SK-N-MC (cell line): ENCODE data around the gene NOP14.

Experiments
- DNase-seq: peaks from one replicate; pipeline ENCODE4 v3.0.0-alpha.2; 2011; ENCODE audit warnings: low read depth, low spot score
- H3K27ac ChIP-seq: fragments of 200-600 bp; sonication (generic); 2 replicates; pipeline ENCODE4 v1.5.1; 2016; ENCODE audit warnings: mixed run types
- H3K36me3 ChIP-seq: fragments of 200-600 bp; sonication (generic); 2 replicates; pipeline ENCODE4 v1.6.1; 2017; ENCODE audit warnings: antibody characterized with exemption, low read length, mixed read lengths; ENCODE audit not compliant: insufficient read depth
- H3K4me3 ChIP-seq: fragments of 200-600 bp; sonication (generic); 2 replicates; pipeline ENCODE4 v1.5.1; 2016
- H3K9ac ChIP-seq: fragments of 200-600 bp; sonication (generic); 2 replicates; pipeline ENCODE4 v1.8.0; 2017; ENCODE audit warnings: mixed run types, mixed read lengths; ENCODE audit not compliant: insufficient read length
- H3K9me3 ChIP-seq: fragments of 200-600 bp; sonication (generic); 2 replicates; pipeline ENCODE4 v1.6.1; 2017; ENCODE audit warnings: low read depth, mild to moderate bottlenecking, antibody characterized with exemption, low read length, moderate library complexity, mixed read lengths
- EZH2 ChIP-seq: fragments of 200-600 bp; sonication (generic); IDR thresholded peaks from one replicate; pipeline ENCODE4 v1.6.1; 2017; ENCODE audit warnings: antibody characterized with exemption
- FOXP2 ChIP-seq: optimal IDR thresholded peaks from 2 replicates; pipeline ENCODE3; 2011; ENCODE audit warnings: mild to moderate bottlenecking, moderate library complexity; ENCODE audit not compliant: insufficient read depth; ENCODE audit errors: extremely low read length, control extremely low read depth
- POLR2AphosphoS5 ChIP-seq: IDR thresholded peaks from 2 replicates; pipeline ENCODE4 v1.6.1; 2012; ENCODE audit warnings: mild to moderate bottlenecking, low read depth, low read length, borderline replicate concordance

Gene NOP14

GRCh38 chr4:2915789-2916188 is 47.4 kb downstream of the NOP14 start:
- no peak overlapping the region for H3K27ac ChIP-seq
- H3K36me3 ChIP-seq, result peaks cover 31% of the 10 kb centered on the region
- H3K4me3 ChIP-seq, result no peak overlapping the region
- TF ChIP-seq FOXP2 (no peak), EZH2 (no peak), POLR2AphosphoS5 (no peak)
- no peak overlapping the region for H3K9ac ChIP-seq
- no peak for DNase-seq
- H3K9me3 ChIP-seq, result no peaks in the 10 kb centered on the region

- TF ChIP-seq FOXP2 (no peak), POLR2AphosphoS5 (no peak), EZH2 (no peak)
- Histone ChIP-seq H3K36me3 (peaks cover 35% of the 10 kb centered on the region), H3K9me3 (no peaks in the 10 kb centered on the region), H3K4me3 (no peak overlapping the region), H3K9ac (no peak overlapping the region), H3K27ac (no peak overlapping the region)
- no peak for DNase-seq
These were observed 48.7 kb downstream of the NOP14 start for GRCh38 chr4:2914256-2915126.

DNA sequence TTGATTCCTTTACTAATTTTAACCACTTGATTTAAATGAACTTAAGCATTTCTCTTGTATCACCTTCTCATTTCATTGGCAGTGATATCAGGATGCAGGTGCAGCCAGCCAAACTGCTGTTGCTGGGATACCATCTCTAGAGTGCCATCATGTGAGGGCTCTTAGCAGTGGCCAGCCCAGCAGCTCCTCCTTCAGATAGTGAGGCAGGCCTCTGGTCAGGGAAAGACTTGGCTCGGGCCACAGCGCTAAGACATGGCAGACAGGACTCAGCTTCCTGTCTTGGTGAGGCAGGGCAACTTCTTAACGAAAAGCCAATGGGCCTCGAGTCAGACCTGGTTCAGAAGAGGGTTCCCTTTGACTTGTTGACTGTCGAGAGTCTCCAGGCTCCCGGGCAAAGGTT is 50.0 kb downstream of the NOP14 start:
- no peak for DNase-seq
- H3K36me3 ChIP-seq, result peaks cover 44% of the 10 kb centered on the region
- no peaks in the 10 kb centered on the region for H3K9me3 ChIP-seq
- H3K9ac ChIP-seq, result no peak overlapping the region
- no peak overlapping the region for H3K4me3 ChIP-seq
- TF ChIP-seq EZH2 (no peak), FOXP2 (no peak), POLR2AphosphoS5 (no peak)
- H3K27ac ChIP-seq, result no peak overlapping the region

GRCh38 chr4:2911868-2912267 is 51.3 kb downstream of the NOP14 start:
- H3K36me3 ChIP-seq, result peaks cover 52% of the 10 kb centered on the region
- TF ChIP-seq FOXP2, result no peak
- no peak for TF ChIP-seq EZH2
- TF ChIP-seq POLR2AphosphoS5, result no peak
- H3K27ac ChIP-seq, result no peak overlapping the region
- H3K9ac ChIP-seq, result no peak overlapping the region
- no peak for DNase-seq
- H3K9me3 ChIP-seq, result no peaks in the 10 kb centered on the region
- no peak overlapping the region for H3K4me3 ChIP-seq

DNA sequence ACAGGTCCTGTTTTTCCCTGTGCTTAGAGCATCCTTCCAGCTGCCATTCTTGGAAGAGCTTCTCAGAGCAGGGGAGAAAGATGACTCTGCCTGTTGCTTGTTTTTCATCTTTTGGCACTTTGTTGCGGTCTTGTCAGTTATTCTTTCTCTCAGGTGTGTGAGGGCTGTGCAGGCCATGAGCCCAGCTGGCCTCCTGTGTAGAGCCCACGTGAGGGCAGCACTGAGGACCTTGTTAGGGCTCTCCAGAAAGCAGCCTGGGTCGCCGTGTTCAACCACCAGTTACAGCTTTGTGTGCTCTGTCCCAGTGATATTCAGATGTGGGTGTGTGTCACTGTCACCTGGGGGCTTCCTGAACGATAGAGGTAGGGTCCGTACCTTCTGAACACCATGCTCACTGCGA is 52.8 kb downstream of the NOP14 start:
- no peak for TF ChIP-seq POLR2AphosphoS5
- no peak for TF ChIP-seq FOXP2
- TF ChIP-seq EZH2, result no peak
- no peak overlapping the region for H3K27ac ChIP-seq
- peaks cover 49% of the 10 kb centered on the region for H3K36me3 ChIP-seq
- H3K9ac ChIP-seq, result no peak overlapping the region
- H3K4me3 ChIP-seq, result no peak overlapping the region
- no peaks in the 10 kb centered on the region for H3K9me3 ChIP-seq
- DNase-seq, result no peak

- TF ChIP-seq EZH2, result no peak
- no peak for TF ChIP-seq POLR2AphosphoS5
- TF ChIP-seq FOXP2, result no peak
- peaks cover 51% of the 10 kb centered on the region for H3K36me3 ChIP-seq
- H3K27ac ChIP-seq, result no peak overlapping the region
- no peak overlapping the region for H3K9ac ChIP-seq
- no peaks in the 10 kb centered on the region for H3K9me3 ChIP-seq
- H3K4me3 ChIP-seq, result no peak overlapping the region
- no peak for DNase-seq
These were observed 53.6 kb downstream of the NOP14 start for GRCh38 chr4:2909583-2909982.

- no peaks in the 10 kb centered on the region for H3K9me3 ChIP-seq
These were observed 54.5 kb downstream of the NOP14 start for GRCh38 chr4:2908686-2909085.

GRCh38 chr4:2907706-2908293 is 55.4 kb downstream of the NOP14 start:
- no peak for DNase-seq
- peaks cover 63% of the 10 kb centered on the region for H3K36me3 ChIP-seq
- no peak overlapping the region for H3K9ac ChIP-seq
- TF ChIP-seq FOXP2 (no peak), EZH2 (no peak), POLR2AphosphoS5 (no peak)
- H3K27ac ChIP-seq, result no peak overlapping the region
- no peak overlapping the region for H3K4me3 ChIP-seq
- no peaks in the 10 kb centered on the region for H3K9me3 ChIP-seq

More at GRCh38 chr4:2908686-2909085, 54.5 kb downstream of the NOP14 start:
- Histone ChIP-seq H3K27ac (no peak overlapping the region), H3K4me3 (no peak overlapping the region), H3K36me3 (peaks cover 59% of the 10 kb centered on the region), H3K9ac (no peak overlapping the region)
- TF ChIP-seq EZH2, result no peak
- TF ChIP-seq POLR2AphosphoS5, result no peak
- TF ChIP-seq FOXP2, result no peak
- no peak for DNase-seq

GRCh38 chr4:2907226-2907625 is 56.0 kb downstream of the NOP14 start:
- Histone ChIP-seq H3K9me3 (no peaks in the 10 kb centered on the region), H3K27ac (no peak overlapping the region), H3K9ac (no peak overlapping the region), H3K36me3 (peaks cover 66% of the 10 kb centered on the region), H3K4me3 (no peak overlapping the region)
- DNase-seq, result no peak
- TF ChIP-seq EZH2 (no peak), POLR2AphosphoS5 (no peak), FOXP2 (no peak)
